Choroid plexus epithelial cell (primary cell): Measurements from ENCODE around the gene DIO1.

Experiments
- DNase-seq: peaks from one replicate; pipeline ENCODE4 v3.0.0-alpha.2; 2010; ENCODE audit warnings: low read depth
- H3K4me3 ChIP-seq: 2 replicates; pipeline ENCODE4 v1.5.1; 2011; ENCODE audit warnings: low read depth, mild to moderate bottlenecking, control low read depth, low read length, moderate library complexity
- CTCF ChIP-seq: conservative IDR thresholded peaks from 2 replicates; pipeline ENCODE4 v1.5.1; 2011; ENCODE audit warnings: low read depth, mild to moderate bottlenecking, control low read depth, inconsistent platforms, low read length, moderate library complexity

Gene DIO1

GRCh38 chr1:53893999-53894636 is at the start of gene DIO1:
Gene DIO1 (plus strand): TSS chr1:53894187. CDS start chr1:53894211, 24 bp downstream.
- no peak for TF ChIP-seq CTCF
- no peak for DNase-seq
- no peak within 1 kb of the TSS for H3K4me3 ChIP-seq

GRCh38 chr1:53847980-53848379 is 46.0 kb upstream of the DIO1 start:
- H3K4me3 ChIP-seq: no peak overlapping the region
- no peak for TF ChIP-seq CTCF
- peak; percentile 13 for DNase-seq

- no peak for TF ChIP-seq CTCF
- DNase-seq: no peak
- H3K4me3 ChIP-seq: no peak overlapping the region
Observed at GRCh38 chr1:53850082-53850673, 43.8 kb upstream of the DIO1 start.

GRCh38 chr1:53851571-53852285 is 42.3 kb upstream of the DIO1 start:
- TF ChIP-seq CTCF: no peak
- no peak for DNase-seq
- H3K4me3 ChIP-seq: no peak overlapping the region

GRCh38 chr1:53860967-53861411 is 33.0 kb upstream of the DIO1 start:
- peak; percentile 91 for TF ChIP-seq CTCF
- peak; percentile 77 for DNase-seq
- H3K4me3 ChIP-seq: no peak overlapping the region

- no peak overlapping the region for H3K4me3 ChIP-seq
- DNase-seq: no peak
- TF ChIP-seq CTCF: no peak
Observed at GRCh38 chr1:53862507-53862906, 31.5 kb upstream of the DIO1 start.

GRCh38 chr1:53868565-53868964 is 25.4 kb upstream of the DIO1 start:
- TF ChIP-seq CTCF: no peak
- H3K4me3 ChIP-seq: no peak overlapping the region
- DNase-seq: no peak
